Measurements from ENCODE around the gene PYGL. TPM values are rescaled to one million over a fixed set of nuclear protein-coding genes. Genes with fewer than 3 reads are reported as not detected.

The PYGL gene
- total RNA-seq, 1 donor from 2014 or later: 65.6 TPM

DNA sequence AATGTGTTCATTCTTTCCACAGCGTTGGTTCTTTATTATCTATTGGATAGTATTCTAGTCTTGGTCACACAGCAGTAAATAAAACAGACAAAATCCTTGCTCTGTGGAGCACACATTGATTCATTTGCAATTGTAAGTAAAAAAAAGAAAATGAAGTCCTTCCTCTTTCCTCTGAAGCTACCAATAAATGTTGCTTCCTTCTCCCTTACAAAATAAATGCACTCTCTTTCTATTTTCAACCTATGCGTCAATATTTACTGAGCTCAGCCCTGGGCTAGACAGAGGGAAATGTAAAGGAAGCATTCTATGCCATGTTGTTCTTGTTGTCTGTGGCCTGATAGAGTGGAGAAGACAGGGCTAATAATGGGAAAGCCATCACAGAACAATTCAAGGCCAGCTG is 69.5 kb downstream of the PYGL start:
- intact Hi-C loops (cut with DNase I): no loop called here
- Histone ChIP-seq H3K36me3 (no peaks in the 10 kb centered on the region), H3K9me3 (no peaks in the 10 kb centered on the region), H3K4me1 (no peaks in the 10 kb centered on the region), H3K27ac (no peak overlapping the region), H3K27me3 (ENCODE audit: low read depth) (peaks cover 36% of the 10 kb centered on the region), H3K4me3 (no peak overlapping the region)
- DNase-seq (no peak), ATAC-seq (no peak)
- TF ChIP-seq, protein P1, sequence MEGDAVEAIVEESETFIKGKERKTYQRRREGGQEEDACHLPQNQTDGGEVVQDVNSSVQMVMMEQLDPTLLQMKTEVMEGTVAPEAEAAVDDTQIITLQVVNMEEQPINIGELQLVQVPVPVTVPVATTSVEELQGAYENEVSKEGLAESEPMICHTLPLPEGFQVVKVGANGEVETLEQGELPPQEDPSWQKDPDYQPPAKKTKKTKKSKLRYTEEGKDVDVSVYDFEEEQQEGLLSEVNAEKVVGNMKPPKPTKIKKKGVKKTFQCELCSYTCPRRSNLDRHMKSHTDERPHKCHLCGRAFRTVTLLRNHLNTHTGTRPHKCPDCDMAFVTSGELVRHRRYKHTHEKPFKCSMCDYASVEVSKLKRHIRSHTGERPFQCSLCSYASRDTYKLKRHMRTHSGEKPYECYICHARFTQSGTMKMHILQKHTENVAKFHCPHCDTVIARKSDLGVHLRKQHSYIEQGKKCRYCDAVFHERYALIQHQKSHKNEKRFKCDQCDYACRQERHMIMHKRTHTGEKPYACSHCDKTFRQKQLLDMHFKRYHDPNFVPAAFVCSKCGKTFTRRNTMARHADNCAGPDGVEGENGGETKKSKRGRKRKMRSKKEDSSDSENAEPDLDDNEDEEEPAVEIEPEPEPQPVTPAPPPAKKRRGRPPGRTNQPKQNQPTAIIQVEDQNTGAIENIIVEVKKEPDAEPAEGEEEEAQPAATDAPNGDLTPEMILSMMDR (IDR thresholded peaks at IDR 0.05): no peak

DNA sequence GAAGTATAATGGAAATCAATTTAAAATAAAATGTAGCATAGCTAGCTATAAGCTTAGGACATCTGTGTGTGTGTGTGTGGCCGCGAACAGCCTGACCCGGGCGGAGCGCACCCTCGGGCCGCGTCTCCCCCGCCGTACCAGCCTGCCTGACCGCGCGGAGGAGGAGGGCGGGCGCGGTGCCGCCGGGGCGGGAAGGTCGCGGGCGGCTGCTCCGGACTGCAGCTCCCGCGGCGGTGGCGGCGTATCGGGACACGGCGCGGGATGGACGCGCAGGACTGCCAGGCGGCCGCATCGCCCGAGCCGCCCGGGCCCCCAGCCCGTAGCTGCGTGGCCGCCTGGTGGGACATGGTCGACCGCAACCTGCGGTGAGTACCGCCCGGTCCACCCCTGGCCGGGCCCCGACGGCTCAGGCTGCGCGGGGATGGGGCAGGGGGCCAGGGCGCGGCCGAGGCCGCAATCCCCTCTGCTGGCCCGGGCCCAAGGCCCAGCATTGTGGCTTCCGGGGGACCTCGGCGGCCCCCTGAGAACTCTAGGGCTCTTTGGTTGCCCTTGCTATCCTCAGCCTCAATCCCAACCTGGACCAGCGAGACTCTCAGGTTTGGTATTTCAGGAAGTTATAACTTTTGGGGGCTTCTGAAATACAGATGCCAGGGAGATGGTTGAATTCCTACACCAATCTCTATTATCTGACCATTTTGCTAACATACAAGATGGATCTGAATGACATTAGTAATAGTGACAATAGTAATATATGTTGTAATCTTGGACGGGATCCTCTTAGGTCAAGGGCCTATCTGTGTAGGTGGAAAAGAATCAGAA is 72.2 kb downstream of the PYGL start, which contains the start of gene ABHD12B:
TSS of gene ABHD12B (plus strand) at position 140 of the 819 bp plus-strand sequence. CDS start at position 262, 122 bp downstream.
- H3K4me1 ChIP-seq: no peaks in the 10 kb centered on the region
- peaks cover 36% of the 10 kb centered on the region for H3K27me3 ChIP-seq (ENCODE audit: low read depth)
- peak; percentile 54 to 59 for ATAC-seq
- no peaks in the 10 kb centered on the region for H3K36me3 ChIP-seq
- intact Hi-C loops (cut with DNase I): no loop called here
- no peak for DNase-seq
- peak within 1 kb of the TSS; percentile 16 for H3K4me3 ChIP-seq
- no peak within 1 kb of the TSS for H3K27ac ChIP-seq
- TF ChIP-seq, protein P1 (IDR thresholded peaks at IDR 0.05): no peak
- no peaks in the 10 kb centered on the region for H3K9me3 ChIP-seq

DNA sequence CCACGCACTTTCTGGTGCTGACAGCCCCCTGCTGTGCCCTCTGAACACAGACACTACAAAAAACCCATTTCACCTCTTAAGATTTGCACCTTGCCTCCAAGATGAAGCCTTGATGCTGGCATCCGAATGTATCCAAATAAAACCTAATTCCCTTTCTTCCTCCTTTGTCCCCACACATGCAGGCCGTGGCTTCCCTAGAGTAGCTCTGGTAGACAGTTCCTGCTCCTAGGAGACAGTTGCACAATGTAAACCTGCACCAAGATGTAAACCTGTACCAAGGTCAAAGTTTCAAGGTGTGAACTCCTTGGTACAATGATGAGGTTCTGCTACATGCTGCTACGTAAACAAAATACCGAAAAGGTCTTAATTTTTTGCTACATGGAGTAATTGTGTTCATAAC is 73.1 kb downstream of the PYGL start:
- Histone ChIP-seq H3K27ac (no peak overlapping the region), H3K9me3 (no peaks in the 10 kb centered on the region), H3K36me3 (no peaks in the 10 kb centered on the region), H3K4me1 (no peaks in the 10 kb centered on the region), H3K4me3 (no peak overlapping the region), H3K27me3 (ENCODE audit: low read depth) (peaks cover 36% of the 10 kb centered on the region)
- TF ChIP-seq, protein P1 (IDR thresholded peaks at IDR 0.05): no peak
- ATAC-seq: no peak
- DNase-seq: no peak
- intact Hi-C loops (cut with DNase I): no loop called here

- H3K36me3 ChIP-seq: no peaks in the 10 kb centered on the region
- no peaks in the 10 kb centered on the region for H3K9me3 ChIP-seq
- H3K4me3 ChIP-seq: no peak overlapping the region
- intact Hi-C loops (cut with DNase I): no loop called here
- ATAC-seq (peak in 1 of 2 donors; percentile 17), DNase-seq (no peak)
- H3K27ac ChIP-seq: no peak overlapping the region
- H3K27me3 ChIP-seq (ENCODE audit: low read depth): peaks cover 5% of the 10 kb centered on the region
- TF ChIP-seq, protein P1 (IDR thresholded peaks at IDR 0.05): no peak
- H3K4me1 ChIP-seq: peaks cover 3% of the 10 kb centered on the region
Observed at GRCh38 chr14:50865391-50866076, 78.7 kb downstream of the PYGL start.

- Histone ChIP-seq H3K4me1 (peaks cover 7% of the 10 kb centered on the region), H3K27me3 (ENCODE audit: low read depth) (no peaks in the 10 kb centered on the region), H3K27ac (no peak overlapping the region), H3K4me3 (no peak overlapping the region), H3K36me3 (no peaks in the 10 kb centered on the region), H3K9me3 (no peaks in the 10 kb centered on the region)
- DNase-seq (no peak), ATAC-seq (no peak)
- intact Hi-C loops (cut with DNase I): no loop called here
- TF ChIP-seq, protein P1 (IDR thresholded peaks at IDR 0.05): no peak
Observed at GRCh38 chr14:50864946-50865345, 79.3 kb downstream of the PYGL start.
